GM21786 (cell line): Measurements from ENCODE around the gene SETD7.
A peak's percentile ranks its signal among the peaks of the same experiment; 100 is the strongest.
"Not testable (repeated sequence)": the region's sequence is repeated elsewhere in the genome, so short reads cannot be mapped to it uniquely, and the experiment has no call there.

ENCODE experiments used
- ATAC-seq: cut with Tn5 transposase; IDR thresholded peaks from one replicate; pipeline ENCODE4 v1.9.1; 2021; ENCODE audit not compliant: unreplicated experiment

Gene SETD7

GRCh38 chr4:139470295-139470694, 85.7 kb downstream of the SETD7 start:
- no peak for ATAC-seq

DNA sequence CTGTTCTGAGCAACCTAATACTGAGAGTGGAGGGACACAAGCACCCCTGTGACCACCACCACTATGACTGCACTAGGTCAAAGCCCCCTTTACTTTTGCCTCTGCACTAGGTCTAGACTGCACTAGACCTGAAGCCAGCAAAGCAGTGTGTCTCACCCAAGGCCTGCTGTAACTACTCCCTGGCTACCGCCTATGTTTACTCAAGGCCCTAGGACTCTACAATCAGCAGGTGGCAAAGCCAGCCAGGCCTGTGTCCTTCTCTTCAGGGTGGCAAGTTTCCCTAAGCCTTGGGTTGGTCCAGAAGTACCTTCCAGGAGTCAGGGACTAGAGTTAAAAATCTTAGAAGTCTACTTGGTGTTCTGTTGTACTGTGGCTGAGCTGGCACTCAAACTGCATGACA, 86.2 kb downstream of the SETD7 start:
- no peak for ATAC-seq

DNA sequence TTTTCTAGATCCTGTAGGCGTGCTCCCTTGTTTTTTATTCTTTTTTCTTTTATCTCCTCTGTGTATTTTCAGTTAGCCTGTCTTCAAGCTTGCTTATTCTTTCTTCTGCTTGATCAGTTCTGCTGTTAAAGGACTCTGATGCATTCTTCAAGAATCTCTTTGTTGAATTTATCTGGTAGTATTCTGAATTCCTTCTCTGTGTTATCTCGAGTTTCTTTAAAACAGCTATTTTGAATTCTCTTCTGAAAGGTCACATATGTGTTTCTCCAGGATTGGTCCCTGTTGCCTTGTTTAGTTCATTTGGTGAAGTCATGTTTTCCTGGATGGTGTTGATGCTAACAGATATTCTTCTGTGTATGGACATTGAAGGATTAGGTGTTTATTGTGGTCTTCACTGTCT, 86.8 kb downstream of the SETD7 start:
- ATAC-seq = no peak

- not testable (repeated sequence) for ATAC-seq
These were observed 87.3 kb downstream of the SETD7 start for GRCh38 chr4:139468756-139469155.

DNA sequence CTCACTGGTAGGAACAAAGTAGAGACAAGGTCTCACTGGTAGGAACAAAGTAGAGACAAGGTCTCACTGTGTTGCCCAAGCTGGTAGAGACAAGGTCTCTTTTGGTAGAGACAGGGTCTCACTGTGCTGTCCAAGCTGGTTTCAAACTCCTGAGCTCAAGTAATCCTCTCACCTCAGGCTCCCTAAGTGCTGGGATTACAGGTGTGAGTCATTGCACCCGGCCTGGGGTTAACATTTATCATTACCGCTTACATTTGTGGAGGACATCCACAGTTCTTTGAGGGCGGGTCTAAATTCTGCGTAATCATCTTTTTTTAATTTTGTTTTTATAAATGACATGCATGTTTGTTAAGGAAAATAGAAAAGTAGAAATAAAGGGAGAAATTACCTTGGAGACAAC, 90.1 kb downstream of the SETD7 start:
- ATAC-seq = no peak

DNA sequence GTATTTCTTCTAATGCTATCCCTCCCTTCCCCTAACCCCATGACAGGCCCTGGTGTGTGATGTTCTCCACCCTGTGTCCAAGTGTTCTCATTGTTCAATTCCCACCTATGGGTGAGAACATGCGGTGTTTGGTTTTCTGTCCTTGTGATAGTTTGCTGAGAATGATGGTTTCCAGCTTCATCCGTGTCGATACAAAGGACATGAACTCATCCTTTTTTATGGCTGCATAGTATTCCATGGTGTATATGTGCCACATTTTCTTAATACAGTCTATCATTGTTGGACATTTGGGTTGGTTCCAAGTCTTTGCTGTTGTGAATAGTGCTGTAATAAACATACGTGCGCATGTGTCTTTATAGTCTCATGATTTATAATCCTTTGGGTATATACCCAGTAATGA, 91.5 kb downstream of the SETD7 start:
- not testable (repeated sequence) for ATAC-seq

DNA sequence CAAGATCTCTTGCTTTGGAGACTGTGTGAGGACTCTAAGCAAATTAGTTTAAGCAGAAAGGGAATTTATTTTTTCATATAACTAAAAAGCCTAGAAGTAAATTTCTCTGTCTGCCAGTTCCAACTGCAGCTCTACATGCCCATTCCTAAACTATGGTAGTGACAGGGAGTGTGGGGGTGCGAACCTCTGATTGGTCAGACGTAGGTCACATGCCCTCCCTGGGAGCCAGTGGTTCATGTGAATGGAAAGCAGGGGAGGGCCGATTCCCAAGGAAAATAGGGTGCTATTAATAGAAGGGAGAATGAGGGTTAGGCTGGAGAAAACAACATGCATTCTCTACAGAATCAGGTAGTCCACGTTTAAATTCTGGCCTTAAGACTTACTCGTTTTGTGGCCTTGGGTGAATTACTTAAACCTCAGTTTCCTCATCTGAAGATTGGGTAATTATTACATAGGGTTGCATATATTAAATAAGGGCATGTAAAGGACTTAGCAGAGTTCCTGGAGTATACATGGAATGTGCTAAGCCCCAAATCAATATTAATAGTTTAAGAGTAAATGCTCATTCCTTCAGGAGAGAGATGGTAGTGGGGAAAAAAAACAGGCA, 94.9 kb downstream of the SETD7 start:
- no peak for ATAC-seq

GRCh38 chr4:139460565-139460964, 95.5 kb downstream of the SETD7 start:
- ATAC-seq = no peak

DNA sequence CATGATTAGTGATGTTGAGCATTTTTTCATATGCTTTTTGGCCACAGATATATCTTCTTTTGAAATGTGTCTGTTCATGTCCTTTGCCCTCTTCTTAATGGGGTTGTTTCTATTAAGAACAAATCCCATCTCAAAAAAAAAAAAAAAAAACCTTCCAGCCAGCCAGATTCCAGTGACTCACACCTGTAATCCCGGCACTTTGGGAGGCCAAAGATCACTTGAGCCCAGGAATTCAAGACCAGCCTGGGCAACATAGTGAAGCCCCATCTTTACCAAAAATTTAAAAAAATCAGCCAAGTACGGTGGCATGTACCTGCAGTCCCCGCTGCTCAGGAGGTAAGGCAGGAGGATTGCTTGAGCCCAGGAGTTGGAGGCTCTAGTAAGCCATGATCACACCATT, 97.0 kb downstream of the SETD7 start:
- ATAC-seq = no peak

DNA sequence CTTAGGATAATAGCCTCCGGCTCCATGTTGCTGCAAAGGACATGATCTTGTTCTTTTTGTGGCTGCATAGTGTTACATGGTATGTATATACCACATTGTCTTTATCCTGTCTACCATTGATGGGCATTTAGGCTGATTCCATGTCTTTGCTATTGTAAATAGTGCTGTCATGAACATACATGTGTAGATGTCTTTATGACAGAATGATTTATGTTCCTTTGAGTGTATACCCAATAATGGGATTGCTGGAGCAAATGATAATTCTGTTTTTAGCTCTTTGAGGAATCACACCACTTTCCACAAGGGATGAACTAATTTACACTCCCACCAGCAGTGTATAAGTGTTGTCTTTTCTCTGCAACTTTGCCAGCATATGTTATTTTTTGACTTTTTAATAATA, 97.5 kb downstream of the SETD7 start:
- no peak for ATAC-seq

DNA sequence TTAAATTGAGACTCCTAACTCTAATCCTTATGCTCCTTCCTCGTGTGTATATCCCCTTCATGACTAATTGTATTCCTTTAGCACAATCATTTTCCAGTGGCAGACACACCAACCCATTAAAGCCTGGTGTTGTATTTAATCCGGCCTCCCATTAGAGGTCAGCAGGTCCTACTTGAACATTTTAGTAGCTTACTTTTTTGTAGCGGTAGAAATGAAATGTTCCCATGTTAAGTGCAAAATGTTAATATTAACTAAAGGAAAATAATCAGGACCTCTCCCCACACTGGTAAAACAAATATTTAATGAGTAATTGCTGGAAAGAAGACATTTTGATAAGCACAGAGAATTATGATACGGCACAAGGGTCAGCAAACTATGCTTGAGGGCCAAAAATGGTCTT, 98.7 kb downstream of the SETD7 start:
- ATAC-seq = no peak

GRCh38 chr4:139455126-139455538, 100.9 kb downstream of the SETD7 start:
- no peak for ATAC-seq

DNA sequence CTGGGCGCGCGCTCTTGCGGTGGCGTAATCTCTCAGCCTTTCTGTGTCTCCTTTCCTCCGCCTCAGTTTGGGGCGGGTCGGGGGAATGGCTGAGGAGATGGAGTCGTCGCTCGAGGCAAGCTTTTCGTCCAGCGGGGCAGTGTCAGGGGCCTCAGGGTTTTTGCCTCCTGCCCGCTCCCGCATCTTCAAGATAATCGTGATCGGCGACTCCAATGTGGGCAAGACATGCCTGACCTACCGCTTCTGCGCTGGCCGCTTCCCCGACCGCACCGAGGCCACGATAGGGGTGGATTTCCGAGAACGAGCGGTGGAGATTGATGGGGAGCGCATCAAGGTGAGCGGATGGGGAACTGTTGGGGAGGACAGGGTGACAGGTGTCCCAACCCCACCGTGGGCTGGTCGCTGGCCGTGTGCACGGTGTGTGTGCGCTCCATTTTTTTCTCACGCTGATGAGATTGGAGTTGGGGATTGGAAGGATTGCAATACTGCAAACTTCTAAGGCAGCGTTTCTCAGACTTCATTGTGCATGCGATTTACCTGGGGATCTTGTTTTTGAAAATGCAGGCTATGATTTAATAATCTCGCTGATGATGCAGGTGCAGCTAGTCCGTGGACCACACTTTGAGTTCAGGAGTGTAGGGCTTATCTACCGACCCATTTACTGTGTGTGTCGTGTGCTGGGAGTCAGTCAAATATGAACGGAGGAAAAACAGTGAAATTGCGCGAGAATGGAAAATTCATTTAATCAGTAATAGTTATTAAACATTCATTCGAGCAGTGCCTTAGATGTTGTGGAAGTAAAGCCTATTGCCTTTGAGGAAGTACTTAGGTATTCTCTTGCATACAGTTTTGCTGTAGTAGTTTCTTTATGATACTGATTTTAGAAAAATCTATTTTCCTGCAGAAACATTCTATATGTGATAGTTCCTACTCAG, 101.6 kb downstream of the SETD7 start, which contains the start of gene RAB33B:
Gene RAB33B, plus strand, starts transcription at position 11 of the 935 bp plus-strand sequence. Its CDS starts 75 bp downstream, at position 86.
- peak; percentile 1 for ATAC-seq

GRCh38 chr4:139453371-139454110, 102.5 kb downstream of the SETD7 start:
- peak; percentile 87 for ATAC-seq

DNA sequence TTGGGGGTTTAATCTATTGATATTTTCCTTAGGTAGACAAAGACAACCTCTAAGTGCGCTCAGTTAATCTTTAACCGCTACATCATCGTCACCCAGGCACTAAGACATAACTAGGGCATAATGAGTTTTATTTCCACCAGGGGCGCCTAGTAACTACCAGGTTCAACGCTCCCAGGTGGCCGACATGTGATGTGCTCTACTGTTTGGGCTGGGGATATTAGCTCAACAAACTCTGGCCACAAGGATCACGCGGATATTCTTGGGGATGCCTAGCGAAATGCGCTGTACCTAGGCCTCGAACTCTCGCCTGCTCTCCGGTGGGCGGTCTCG, 103.0 kb downstream of the SETD7 start:
- ATAC-seq = peak; percentile 48

DNA sequence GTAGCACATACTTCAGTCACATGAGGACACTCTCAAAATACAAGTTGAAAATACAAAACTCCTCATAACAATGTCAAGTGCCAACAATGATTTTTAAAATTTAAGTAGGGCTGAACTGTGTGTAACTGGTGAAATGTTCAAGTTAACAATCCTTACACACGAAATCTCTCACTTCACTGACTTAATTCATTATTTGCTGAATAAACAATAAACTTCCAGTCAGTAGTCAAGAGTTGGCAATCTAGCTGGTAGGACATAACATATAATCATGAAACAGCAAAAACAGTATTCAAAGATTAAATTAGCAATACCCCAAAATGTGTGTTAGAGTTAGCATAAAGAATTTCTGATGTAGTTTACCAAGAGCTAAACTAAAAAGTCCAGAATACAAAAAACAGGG, 104.0 kb downstream of the SETD7 start:
- no peak for ATAC-seq

GRCh38 chr4:139450586-139450985, 105.4 kb downstream of the SETD7 start:
- no peak for ATAC-seq

- not testable (repeated sequence) for ATAC-seq
These were observed 108.9 kb downstream of the SETD7 start for GRCh38 chr4:139447078-139447477.
